Esophagus squamous epithelium (tissue), 4 donors: ENCODE measurements around the gene RPL3.

Source experiments
- POLR2A ChIP-seq, 4 donors: fragments of 450-650 bp; IDR thresholded peaks; one replicate each; pipeline ENCODE4 v1.6.1; 2017; ENCODE audit warnings: antibody characterized with exemption in 4 of 4, mild to moderate bottlenecking in 4 of 4, moderate library complexity in 3 of 4
- TF ChIP-seq, protein P1 (sequence below), 6 experiments: fragments of 450-650 bp in 4 of 6; fragments of 200-600 bp in 2 of 6; sonication (generic) in 2 of 6; IDR thresholded peaks; one replicate each; pipeline ENCODE4 v1.5.1; 2016 to 2019; ENCODE audit warnings: antibody characterized with exemption in 6 of 6, mild to moderate bottlenecking in 4 of 6, moderate library complexity in 4 of 6

GRCh38 chr22:39289533-39289932 is 29.9 kb downstream of the RPL3 start:
- TF ChIP-seq, protein P1, sequence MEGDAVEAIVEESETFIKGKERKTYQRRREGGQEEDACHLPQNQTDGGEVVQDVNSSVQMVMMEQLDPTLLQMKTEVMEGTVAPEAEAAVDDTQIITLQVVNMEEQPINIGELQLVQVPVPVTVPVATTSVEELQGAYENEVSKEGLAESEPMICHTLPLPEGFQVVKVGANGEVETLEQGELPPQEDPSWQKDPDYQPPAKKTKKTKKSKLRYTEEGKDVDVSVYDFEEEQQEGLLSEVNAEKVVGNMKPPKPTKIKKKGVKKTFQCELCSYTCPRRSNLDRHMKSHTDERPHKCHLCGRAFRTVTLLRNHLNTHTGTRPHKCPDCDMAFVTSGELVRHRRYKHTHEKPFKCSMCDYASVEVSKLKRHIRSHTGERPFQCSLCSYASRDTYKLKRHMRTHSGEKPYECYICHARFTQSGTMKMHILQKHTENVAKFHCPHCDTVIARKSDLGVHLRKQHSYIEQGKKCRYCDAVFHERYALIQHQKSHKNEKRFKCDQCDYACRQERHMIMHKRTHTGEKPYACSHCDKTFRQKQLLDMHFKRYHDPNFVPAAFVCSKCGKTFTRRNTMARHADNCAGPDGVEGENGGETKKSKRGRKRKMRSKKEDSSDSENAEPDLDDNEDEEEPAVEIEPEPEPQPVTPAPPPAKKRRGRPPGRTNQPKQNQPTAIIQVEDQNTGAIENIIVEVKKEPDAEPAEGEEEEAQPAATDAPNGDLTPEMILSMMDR (IDR thresholded peaks at IDR 0.05) = no peak
- TF ChIP-seq POLR2A (IDR thresholded peaks at IDR 0.05) = no peak
